DOHH2 (cell line): ENCODE data around the gene DOHH.

Source experiments
- CTCF ChIP-seq: fragments of 200-600 bp; sonication (generic); IDR thresholded peaks from one replicate; pipeline ENCODE4 v1.5.1; 2014; ENCODE audit warnings: antibody characterized with exemption, mild to moderate bottlenecking, low read depth, low read length; ENCODE audit not compliant: poor library complexity, severe bottlenecking
- EZH2phosphoT487 ChIP-seq: fragments of 200-600 bp; sonication (generic); IDR thresholded peaks from 2 replicates; pipeline ENCODE4 v1.6.1; 2017; ENCODE audit warnings: borderline replicate concordance, mild to moderate bottlenecking, antibody characterized with exemption, low read length, moderate library complexity, mixed read lengths

- TF ChIP-seq CTCF (no peak), EZH2phosphoT487 (no peak)
These were observed 20.0 kb upstream of the DOHH start for GRCh38 chr19:3520166-3521103.
